Measurements from ENCODE around the gene FHIP1A. TPM values are rescaled to one million over a fixed set of nuclear protein-coding genes. Genes with fewer than 3 reads are reported as not detected.

FHIP1A gene
- total RNA-seq, 1 experiment from 2014 or later, result 24.9 TPM

GRCh38 chr4:151402145-151402865 lies 6.7 kb upstream of the FHIP1A start:
- H3K14ac ChIP-seq (ENCODE audit: insufficient read depth, low read length), result no peak overlapping the region
- H2BK120ac ChIP-seq (ENCODE audit: low read depth, low read length, poor library complexity, severe bottlenecking), result no peak overlapping the region
- TF ChIP-seq CTCF (conservative IDR thresholded peaks at IDR 0.05), result no peak
- no peaks in the 10 kb centered on the region for H3K23me2 ChIP-seq (ENCODE audit: insufficient read length, low read depth, low read length, poor library complexity, severe bottlenecking)
- no CpG with 5 or more reads among the region's 8 CpGs for WGBS (ENCODE audit: extremely low coverage, insufficient read length, low lambda C conversion rate)
- H3K4me1 ChIP-seq (ENCODE audit: insufficient read depth, low read length), result no peaks in the 10 kb centered on the region
- no peak overlapping the region for H3K27ac Mint-ChIP-seq
- H2BK5ac ChIP-seq (ENCODE audit: insufficient read length, low read length), result no peak overlapping the region
- H3K4me3 Mint-ChIP-seq, result no peak overlapping the region
- no peaks in the 10 kb centered on the region for H3K79me2 ChIP-seq (ENCODE audit: insufficient read depth, low read length)
- H3K36me3 Mint-ChIP-seq (ENCODE audit: insufficient read depth in 1 of 3, low read depth in 3 of 3), result peaks cover 0 to 16% (median 7%) of the 10 kb centered on the region in 3 experiments; a peak in 4 of 7 replicates
- H2BK12ac ChIP-seq (ENCODE audit: insufficient read length, low read depth, low read length), result no peak overlapping the region
- no peak overlapping the region for H3K4me2 ChIP-seq (ENCODE audit: insufficient read depth, insufficient read length, low read length)
- no peaks in the 10 kb centered on the region for H4K20me1 ChIP-seq (ENCODE audit: control insufficient read depth, insufficient read depth, insufficient read length)
- no peak overlapping the region for H3T11ph ChIP-seq (ENCODE audit: low read length)
- no peak overlapping the region for H2BK20ac ChIP-seq (ENCODE audit: low read depth, low read length, poor library complexity, severe bottlenecking)
- no peak overlapping the region for H3K56ac ChIP-seq (ENCODE audit: insufficient read length, low read depth, low read length)
- no peaks in the 10 kb centered on the region for H3K9me3 ChIP-seq (ENCODE audit: control insufficient read depth, low read depth, low read length)
- no peak overlapping the region for H3K18ac ChIP-seq (ENCODE audit: insufficient read length, low read depth, low read length)
- H4K8ac ChIP-seq (replicated peaks; ENCODE audit: insufficient read length, low read depth, low read length), result no peak overlapping the region
- H2AK5ac ChIP-seq (ENCODE audit: insufficient read length, low read length), result no peak overlapping the region
- no peak for DNase-seq
- H3K4ac ChIP-seq (ENCODE audit: low read depth, low read length), result no peak overlapping the region
- no peaks in the 10 kb centered on the region for H3K79me1 ChIP-seq (ENCODE audit: insufficient read depth, low read depth, low read length, poor library complexity, severe bottlenecking)
- H2AFZ ChIP-seq (ENCODE audit: low read length), result no peak overlapping the region
- H2BK15ac ChIP-seq (ENCODE audit: low read depth, low read length), result no peak overlapping the region
- H4K91ac ChIP-seq (ENCODE audit: insufficient read length, low read depth, low read length), result no peak overlapping the region
- peaks cover 8% of the 10 kb centered on the region for H3K27me3 Mint-ChIP-seq (ENCODE audit: low read depth)
- H3K23ac ChIP-seq (ENCODE audit: insufficient read length, low read depth, low read length), result no peak overlapping the region
- H3K27me3 ChIP-seq (ENCODE audit: insufficient read depth, low read length), result no peaks in the 10 kb centered on the region
- H3K27ac ChIP-seq (ENCODE audit: insufficient read length, low read depth, low read length), result no peak overlapping the region
- peaks cover 2 to 5% of the 10 kb centered on the region in 2 experiments for H3K4me1 Mint-ChIP-seq
- no peak overlapping the region for H4K5ac ChIP-seq (ENCODE audit: insufficient read length, low read depth, low read length)
- H3K9me3 Mint-ChIP-seq, result no peaks in the 10 kb centered on the region
- no peak overlapping the region for H3K9ac ChIP-seq (ENCODE audit: extremely low read depth, insufficient read length, low read length)

All from H9 (cell line).